Stomach (tissue), 9 donors: ENCODE measurements around the gene LRMDA. TPM values are rescaled to one million over a fixed set of nuclear protein-coding genes. Genes with fewer than 3 reads are reported as not detected.

Experiments used
- DNase-seq, 2 donors: peaks; one replicate each; pipeline versions ENCODE4 v3.0.0 to v3.0.0-alpha.2; 2013 to 2019
- H3K27ac ChIP-seq, 5 donors: fragments of 200-600 bp in 4 of 5; sonication (generic) in 4 of 5; one replicate each; pipeline ENCODE4 v1.5.1; 2013 to 2019; ENCODE audit warnings: mild to moderate bottlenecking in 1 of 5, moderate library complexity in 1 of 5
- H3K27me3 ChIP-seq, 3 donors: fragments of 200-600 bp; sonication (generic); one replicate each; pipeline ENCODE4 v1.5.1; 2017 to 2019; ENCODE audit warnings: mixed run types in 1 of 3
- H3K36me3 ChIP-seq, 4 donors: fragments of 200-600 bp; sonication (generic); 1 replicate in 3 of 4; 2 replicates in 1 of 4; pipeline ENCODE4 v1.5.1; 2016 to 2019
- H3K4me1 ChIP-seq, 4 donors: fragments of 200-600 bp; sonication (generic); one replicate each; pipeline ENCODE4 v1.5.1; 2016 to 2019
- H3K4me3 ChIP-seq, 4 donors: fragments of 200-600 bp; sonication (generic) in 3 of 4; one replicate each; pipeline ENCODE4 v1.5.1; 2016 to 2019; ENCODE audit warnings: mild to moderate bottlenecking in 1 of 4
- H3K9me3 ChIP-seq, 4 donors: fragments of 200-600 bp; sonication (generic); one replicate each; pipeline ENCODE4 v1.5.1; 2016 to 2019
- CTCF ChIP-seq, 7 experiments: fragments of 450-650 bp in 4 of 7; fragments of 200-600 bp in 3 of 7; sonication (generic) in 3 of 7; IDR thresholded peaks; one replicate each; pipeline ENCODE4 v1.5.1; 2016 to 2019; ENCODE audit warnings: antibody characterized with exemption in 7 of 7, control low read depth in 2 of 7, mild to moderate bottlenecking in 1 of 7
- EP300 ChIP-seq: sonication (generic); formaldehyde crosslinking; IDR thresholded peaks from one replicate; pipeline ENCODE4 v1.6.1; 2017; ENCODE audit warnings: antibody characterized with exemption
- POLR2A ChIP-seq, 4 donors: fragments of 450-650 bp; IDR thresholded peaks; one replicate each; pipeline ENCODE4 v1.6.1; 2016; ENCODE audit warnings: antibody characterized with exemption in 4 of 4, control low read depth in 2 of 4, mild to moderate bottlenecking in 1 of 4, moderate library complexity in 1 of 4
- POLR2AphosphoS5 ChIP-seq, 3 donors: sonication (generic); formaldehyde crosslinking; IDR thresholded peaks; one replicate each; pipeline ENCODE4 v1.6.1; 2016; ENCODE audit warnings: antibody characterized with exemption in 3 of 3
- WGBS, 5 donors: extraction: QIAGEN DNeasy Blood & Tissue Kit in 3 of 5; methylation state at CpG; one replicate each; pipeline versions ENCODE4 v1.1.5 to v1.1.7; 2013 to 2018; 5-methylcytosine and 5-hydroxymethylcytosine counted together
- intact Hi-C: fragments of 100-400 bp; cut with DNase I; formaldehyde crosslinking; loops from one replicate; pipeline ENCODE4 v1.15.1; 2023; ENCODE audit warnings: low total_unique reads
- polyA plus RNA-seq, 3 donors: library from polyadenylated mRNA; stranded (reverse); fragments of 200-250 nt; gene quantifications; one replicate each; pipeline ENCODE4 v1.2.3, GENCODE V29; 2013
- total RNA-seq, 5 donors: library from RNA; depleted of rRNA; stranded (reverse); fragments of >200 nt; gene quantifications; one replicate each; pipeline versions ENCODE4 v1.1.0 to v1.2.3, GENCODE V29; 2014 to 2016
- donor health status: healthy with polysubstance abuse.
- donor health status: Bipolar disorder and iron deficiency.
- donor health status: healthy.

The LRMDA gene
- total and polyA plus RNA-seq, 8 donors = 1.3 to 30.2 (median 13.6) TPM; not detected in 1

- intact Hi-C loops = loop anchor here (10.0 kb wide), 1 partner anchor 110 kb away; no protein-coding TSS in a partner anchor
- Histone ChIP-seq H3K4me1 (no peaks in the 10 kb centered on the region), H3K27me3 (no peaks in the 10 kb centered on the region), H3K4me3 (no peak overlapping the region), H3K27ac (no peak overlapping the region), H3K9me3 (no peaks in the 10 kb centered on the region), H3K36me3 (no peaks in the 10 kb centered on the region)
- no peak for DNase-seq
- 71 to 84% (median 79%) methylated on average over 9 of the region's 9 CpGs for WGBS, 5 donors
- TF ChIP-seq EP300 (no peak), CTCF (IDR thresholded peaks at IDR 0.05) (no peak)
Observed at GRCh38 chr10:75924309-75924902, 493.0 kb downstream of the LRMDA start.

GRCh38 chr10:75925999-75926398 is 494.6 kb downstream of the LRMDA start:
- no peak overlapping the region for H3K4me3 ChIP-seq
- no peaks in the 10 kb centered on the region for H3K9me3 ChIP-seq
- no peaks in the 10 kb centered on the region for H3K36me3 ChIP-seq
- TF ChIP-seq EP300 (no peak), POLR2AphosphoS5 (IDR thresholded peaks at IDR 0.05) (no peak), CTCF (IDR thresholded peaks at IDR 0.05) (no peak), POLR2A (IDR thresholded peaks at IDR 0.05) (no peak)
- no peak overlapping the region for H3K27ac ChIP-seq
- no peaks in the 10 kb centered on the region for H3K27me3 ChIP-seq
- no peak for DNase-seq
- intact Hi-C loops = loop anchor here (10.0 kb wide), 1 partner anchor 109 kb away; no protein-coding TSS in a partner anchor
- no peaks in the 10 kb centered on the region for H3K4me1 ChIP-seq
- WGBS, 5 donors = 69 to 92% (median 87%) methylated on average over 1 of the region's 1 CpG

DNA sequence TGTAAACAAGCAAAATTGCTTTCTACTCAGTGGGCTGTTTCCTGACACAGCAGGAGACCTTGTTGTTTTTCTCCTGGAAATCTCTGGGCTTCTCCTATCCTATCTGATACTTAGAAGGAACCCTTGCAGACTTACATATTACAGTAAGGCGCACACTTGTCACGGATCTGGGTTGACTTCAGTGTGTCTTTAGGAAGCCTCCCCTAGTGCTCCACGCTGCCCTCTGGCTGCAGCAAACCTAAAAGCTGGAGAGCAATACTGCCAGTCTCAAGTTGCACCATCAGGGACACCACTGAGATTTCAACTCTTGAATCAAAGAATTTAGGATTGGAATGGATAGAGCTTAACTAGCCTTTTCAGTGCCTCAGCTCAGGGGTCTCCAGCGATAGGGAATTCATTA is 495.3 kb downstream of the LRMDA start:
- Histone ChIP-seq H3K4me1 (no peaks in the 10 kb centered on the region), H3K36me3 (no peaks in the 10 kb centered on the region), H3K27me3 (no peaks in the 10 kb centered on the region), H3K27ac (no peak overlapping the region), H3K9me3 (no peaks in the 10 kb centered on the region), H3K4me3 (no peak overlapping the region)
- no peak for TF ChIP-seq POLR2A (IDR thresholded peaks at IDR 0.05)
- TF ChIP-seq POLR2AphosphoS5 (IDR thresholded peaks at IDR 0.05) = no peak
- peak in 1 of 7 experiments; percentile 55 for TF ChIP-seq CTCF (IDR thresholded peaks at IDR 0.05)
- WGBS, 5 donors = 59 to 98% (median 94%) methylated on average over 4 of the region's 4 CpGs
- peak; percentile 64 to 69 for DNase-seq
- intact Hi-C loops = loop anchor here (10.0 kb wide), 1 partner anchor 108 kb away; no protein-coding TSS in a partner anchor

GRCh38 chr10:75928231-75928630 is 496.8 kb downstream of the LRMDA start:
- WGBS, 5 donors = 94 to 96% (median 94%) methylated on average over 6 of the region's 6 CpGs
- DNase-seq = no peak
- intact Hi-C loops = loop anchor here (10.0 kb wide), 1 partner anchor 107 kb away; no protein-coding TSS in a partner anchor
- H3K27me3 ChIP-seq = no peaks in the 10 kb centered on the region
- H3K4me1 ChIP-seq = no peaks in the 10 kb centered on the region
- H3K36me3 ChIP-seq = no peaks in the 10 kb centered on the region
- TF ChIP-seq EP300 (no peak), CTCF (IDR thresholded peaks at IDR 0.05) (no peak), POLR2A (IDR thresholded peaks at IDR 0.05) (no peak), POLR2AphosphoS5 (IDR thresholded peaks at IDR 0.05) (no peak)
- H3K4me3 ChIP-seq = no peak overlapping the region
- H3K9me3 ChIP-seq = no peaks in the 10 kb centered on the region
- H3K27ac ChIP-seq = no peak overlapping the region
